HG03460 (cell line): Measurements from ENCODE around the gene VPS4B.
"Not testable (repeated sequence)": the region's sequence is repeated elsewhere in the genome, so short reads cannot be mapped to it uniquely, and the experiment has no call there.

Experiments used
- ATAC-seq: cut with Tn5 transposase; IDR thresholded peaks from one replicate; pipeline ENCODE4 v1.9.1; 2021; ENCODE audit not compliant: unreplicated experiment

Gene VPS4B

DNA sequence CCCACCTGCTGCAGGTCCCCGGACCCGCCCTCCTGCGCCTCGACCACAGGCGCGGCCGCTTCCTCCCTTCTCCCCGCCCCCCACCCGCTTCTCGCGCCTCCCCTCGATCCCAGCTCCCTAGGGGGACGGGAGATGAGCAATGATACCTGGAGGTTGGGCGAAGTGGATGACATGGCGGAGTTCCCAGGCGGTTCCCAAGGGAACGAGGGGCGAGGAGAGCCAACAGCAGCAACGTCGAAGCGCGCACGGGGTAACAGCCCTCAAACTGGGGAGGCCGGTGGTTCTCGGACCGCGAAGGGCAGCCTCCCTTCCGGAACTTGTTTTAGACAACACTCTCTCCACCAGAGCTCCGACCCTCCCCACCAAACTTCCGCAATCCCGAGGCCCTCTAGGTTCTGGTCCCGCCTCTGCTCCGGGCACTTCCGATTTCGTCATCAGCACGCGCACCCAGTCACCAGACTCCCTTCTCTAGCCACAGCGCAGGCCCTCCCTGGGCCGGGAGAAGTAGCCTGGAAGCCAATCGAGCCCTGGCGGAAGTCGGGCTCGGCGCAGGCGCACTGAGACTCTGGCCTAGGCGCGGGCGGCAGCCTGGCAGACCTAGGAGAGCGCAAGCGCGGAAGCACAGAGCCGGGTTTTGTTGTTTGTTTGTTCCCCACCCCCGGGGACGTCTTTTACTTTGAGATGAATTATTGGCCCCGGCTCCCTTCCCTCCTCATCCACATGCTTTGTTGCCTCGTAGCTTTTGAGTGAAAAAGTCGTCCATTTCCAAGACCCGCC lies at the start of gene VPS4B:
Gene VPS4B (minus strand): TSS at position 390 of the 777 bp plus-strand sequence. CDS start 217 bp downstream, at position 173.
- peak; percentile 96 for ATAC-seq

GRCh38 chr18:63470751-63471150 lies 48.5 kb upstream of the VPS4B start:
- ATAC-seq = no peak

GRCh38 chr18:63468575-63468974 lies 46.3 kb upstream of the VPS4B start:
- no peak for ATAC-seq

DNA sequence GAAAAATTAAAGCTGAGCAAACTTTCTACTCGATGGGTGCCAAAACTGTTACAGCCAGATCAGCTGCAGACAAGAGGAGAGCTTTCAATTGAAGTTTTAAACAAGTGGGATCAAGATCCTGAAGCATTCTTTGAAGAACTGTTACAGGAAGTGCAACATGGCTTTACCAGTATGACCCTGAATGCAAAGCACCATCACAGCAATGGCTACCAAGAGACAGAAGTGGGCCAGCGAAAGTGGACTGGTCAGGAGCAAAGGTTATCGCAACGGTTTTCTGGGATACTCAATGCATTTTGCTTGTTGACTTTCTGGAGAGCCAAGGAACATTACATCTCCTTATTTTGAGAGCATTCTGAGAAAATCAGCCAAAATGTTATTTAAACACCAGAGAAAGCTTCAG lies 45.4 kb upstream of the VPS4B start:
- no peak for ATAC-seq

DNA sequence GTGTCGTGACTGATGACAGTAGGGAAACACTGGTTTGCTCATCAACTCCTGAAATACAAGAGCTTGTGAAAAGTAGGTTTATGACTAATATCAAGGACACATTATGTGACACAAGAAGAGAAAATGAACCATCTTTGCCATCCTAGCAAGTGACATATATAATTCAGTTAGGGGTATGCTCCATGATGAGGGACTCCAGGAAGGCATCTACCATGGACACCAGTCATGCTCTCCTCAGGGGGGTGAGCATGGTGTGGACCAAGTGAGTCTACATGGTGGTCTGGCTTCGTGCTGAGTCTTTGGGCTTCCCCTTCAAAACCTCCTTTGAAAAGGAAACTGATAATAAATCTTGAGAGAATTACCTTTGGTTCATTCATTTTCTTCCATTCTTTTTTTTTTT lies 42.8 kb upstream of the VPS4B start:
- no peak for ATAC-seq

GRCh38 chr18:63464434-63464833 lies 42.2 kb upstream of the VPS4B start:
- ATAC-seq = no peak

DNA sequence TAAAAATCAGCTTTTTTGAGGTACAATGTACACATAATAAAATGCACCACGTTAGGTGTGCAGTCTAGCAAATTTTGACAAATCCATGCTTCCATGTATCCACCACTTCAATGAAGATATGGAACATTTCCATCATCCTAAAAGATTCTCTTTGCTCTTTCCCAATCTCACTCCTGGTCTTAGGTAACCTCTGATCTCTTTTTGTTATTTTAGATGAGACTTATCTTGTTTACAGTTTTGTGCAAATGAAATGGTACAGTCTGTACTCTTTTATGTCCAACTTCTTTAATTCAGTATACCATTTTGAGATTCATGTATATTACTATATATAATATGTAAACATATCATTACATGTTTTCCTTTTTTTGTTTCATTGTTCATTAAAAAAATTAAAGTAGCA lies 38.1 kb upstream of the VPS4B start:
- ATAC-seq = no peak

- ATAC-seq = no peak
These were observed 35.7 kb upstream of the VPS4B start for GRCh38 chr18:63457977-63458376.

DNA sequence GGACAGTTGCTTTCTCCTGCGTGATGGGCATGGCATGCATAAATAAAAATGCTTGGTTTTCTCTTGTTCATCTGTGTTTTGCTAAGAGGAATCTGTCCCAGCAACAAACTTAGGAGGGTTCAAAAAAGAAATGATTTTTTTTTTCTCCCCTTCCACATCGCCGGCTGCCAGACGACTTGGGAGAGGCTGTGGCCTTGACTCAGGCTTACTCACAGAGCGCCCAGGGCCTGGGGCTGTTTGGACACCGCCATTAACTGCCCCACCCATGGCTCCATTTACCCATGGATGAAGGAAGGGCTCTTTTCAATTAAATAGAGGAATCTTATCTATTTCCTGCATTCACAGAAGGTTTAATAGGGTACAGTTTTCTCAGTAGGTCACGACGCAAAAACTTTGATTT lies 32.2 kb upstream of the VPS4B start:
- no peak for ATAC-seq

GRCh38 chr18:63452751-63453150 lies 30.5 kb upstream of the VPS4B start:
- ATAC-seq = not testable (repeated sequence)

GRCh38 chr18:63451799-63452660 lies 29.8 kb upstream of the VPS4B start:
- ATAC-seq = no peak

GRCh38 chr18:63449426-63449825 lies 27.1 kb upstream of the VPS4B start:
- ATAC-seq = no peak

DNA sequence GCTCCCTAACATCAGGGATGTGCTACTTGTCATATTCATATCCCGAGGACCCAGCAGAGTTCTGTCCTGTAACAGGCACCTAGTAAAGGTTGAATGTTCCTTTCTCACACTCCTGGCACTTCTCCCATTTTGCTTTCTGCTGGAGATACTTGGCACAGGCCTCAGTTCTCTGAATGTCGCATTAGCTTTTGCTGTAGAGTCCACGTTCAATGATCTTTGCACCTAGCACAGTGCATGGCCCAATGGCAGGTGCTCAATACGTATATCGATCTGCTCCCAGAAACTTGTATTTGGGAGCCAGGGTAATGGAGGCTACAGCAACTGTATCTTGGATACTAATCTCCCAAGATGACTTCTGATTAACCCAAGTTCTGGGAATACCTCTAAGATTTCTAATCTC lies 24.8 kb upstream of the VPS4B start:
- no peak for ATAC-seq

DNA sequence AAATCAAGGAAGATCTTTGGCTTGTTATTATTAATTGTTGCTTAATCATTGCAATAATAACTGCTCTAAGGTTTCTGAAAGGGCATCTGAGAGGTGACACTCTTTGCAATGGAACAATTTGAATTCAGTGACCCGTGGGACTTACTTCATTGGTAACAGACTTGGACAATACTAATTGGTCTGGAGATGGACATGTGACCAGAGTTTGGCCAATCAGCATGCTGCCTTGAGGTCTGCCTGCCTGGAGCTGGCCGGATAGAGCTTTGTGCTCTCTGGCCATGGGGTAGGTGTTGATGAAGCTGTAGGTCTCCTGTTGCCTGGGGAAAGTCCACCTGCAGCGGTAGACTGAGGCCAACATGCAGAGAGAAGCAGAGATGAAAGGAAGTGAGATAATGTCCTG lies 24.0 kb upstream of the VPS4B start:
- ATAC-seq = no peak

- no peak for ATAC-seq
These were observed 22.8 kb upstream of the VPS4B start for GRCh38 chr18:63445037-63445436.

- no peak for ATAC-seq
These were observed 22.3 kb upstream of the VPS4B start for GRCh38 chr18:63444580-63444979.

GRCh38 chr18:63443829-63444228 lies 21.6 kb upstream of the VPS4B start:
- ATAC-seq = no peak

- no peak for ATAC-seq
These were observed 18.6 kb upstream of the VPS4B start for GRCh38 chr18:63440881-63441280.

DNA sequence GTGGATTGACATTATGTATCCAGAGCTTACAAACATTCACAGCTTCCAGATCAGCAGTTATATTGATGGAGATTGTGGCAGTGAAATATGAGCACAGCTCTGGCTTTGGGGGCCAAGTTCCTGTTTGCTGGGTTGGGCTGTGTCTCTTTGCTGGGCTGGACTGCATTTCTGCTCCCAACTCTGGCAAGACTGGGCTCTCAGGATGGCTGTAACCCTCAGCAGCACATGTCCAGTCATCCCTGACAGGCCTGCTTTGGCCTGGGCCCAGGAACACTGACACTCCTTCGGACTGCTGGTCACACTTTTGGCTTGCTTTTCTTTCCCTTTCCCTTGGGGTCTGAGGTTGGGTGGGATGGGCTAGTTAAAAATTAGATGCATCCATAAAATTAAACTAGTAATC lies 17.9 kb upstream of the VPS4B start:
- no peak for ATAC-seq

DNA sequence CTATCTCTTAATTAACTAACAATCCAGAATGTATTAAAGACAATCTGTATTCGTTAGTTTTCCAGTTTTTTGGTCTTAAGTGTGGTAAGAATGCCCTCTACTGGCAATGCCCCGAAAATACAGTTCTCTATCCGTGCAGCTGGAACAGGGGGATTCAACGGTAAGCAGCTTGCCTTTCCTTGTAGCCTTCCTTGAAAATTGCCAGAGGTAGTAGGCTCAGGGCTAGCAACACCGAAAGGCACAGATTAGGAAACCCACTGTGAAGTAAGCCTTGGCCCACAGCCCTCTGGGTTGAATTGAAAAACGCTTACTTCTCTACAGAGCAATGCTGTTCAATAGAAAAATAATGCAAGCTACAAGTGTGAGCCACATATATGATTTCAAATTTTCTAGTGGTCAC lies 17.1 kb upstream of the VPS4B start:
- ATAC-seq = peak; percentile 52

- ATAC-seq = no peak
These were observed 15.9 kb upstream of the VPS4B start for GRCh38 chr18:63438181-63438580.

DNA sequence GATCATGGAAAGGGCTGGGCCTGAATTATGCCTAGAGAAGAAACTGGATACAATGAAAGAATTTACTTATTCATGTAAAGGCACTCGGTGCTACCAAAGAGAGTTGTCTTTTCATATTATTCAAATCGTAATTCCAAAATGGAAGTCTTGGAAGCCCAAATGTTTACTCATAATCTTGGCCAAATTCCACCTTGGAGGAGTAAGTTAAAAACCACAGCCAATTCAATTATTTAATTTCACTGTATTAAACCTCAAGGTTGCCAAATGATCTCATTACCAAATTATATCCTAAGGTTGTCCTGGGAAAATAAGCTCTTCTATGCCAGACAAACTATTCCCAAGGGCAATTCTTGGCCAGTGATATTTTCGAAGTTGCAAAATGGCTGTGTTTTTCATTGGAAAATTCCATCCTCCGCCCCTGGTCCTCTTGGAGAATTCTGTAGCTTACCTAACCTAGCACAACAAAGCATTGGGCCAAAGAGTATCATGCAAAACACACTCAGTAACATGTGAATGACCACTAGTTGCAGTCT lies 11.1 kb upstream of the VPS4B start:
- ATAC-seq = no peak
